HG03103 (cell line): ENCODE measurements around the gene SPATA6L.

Source experiments
- ATAC-seq: cut with Tn5 transposase; IDR thresholded peaks from one replicate; pipeline ENCODE4 v1.9.1; 2021; ENCODE audit warnings: low read depth; ENCODE audit not compliant: unreplicated experiment

Gene SPATA6L

DNA sequence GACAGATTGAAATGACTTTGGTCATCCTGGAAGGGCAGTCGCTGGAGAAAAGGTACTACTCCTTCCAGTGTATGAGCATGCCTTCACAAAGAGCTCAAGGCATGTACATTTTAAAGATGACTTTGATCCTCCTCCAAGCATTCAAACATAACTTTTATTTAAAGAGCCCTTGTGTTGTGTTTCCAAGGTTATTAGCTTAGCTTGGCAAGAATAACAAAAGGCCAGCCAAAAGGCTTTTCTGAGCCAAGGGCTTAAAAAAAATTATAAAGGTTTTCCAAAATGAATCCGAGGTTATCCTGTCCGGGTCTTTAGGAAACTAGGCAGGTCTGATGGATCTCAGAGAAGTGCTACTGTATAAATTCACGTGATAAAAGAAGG is 75.2 kb downstream of the SPATA6L start:
- no peak for ATAC-seq

- no peak for ATAC-seq
Measured at GRCh38 chr9:4590430-4591122, 75.7 kb downstream of the SPATA6L start.

DNA sequence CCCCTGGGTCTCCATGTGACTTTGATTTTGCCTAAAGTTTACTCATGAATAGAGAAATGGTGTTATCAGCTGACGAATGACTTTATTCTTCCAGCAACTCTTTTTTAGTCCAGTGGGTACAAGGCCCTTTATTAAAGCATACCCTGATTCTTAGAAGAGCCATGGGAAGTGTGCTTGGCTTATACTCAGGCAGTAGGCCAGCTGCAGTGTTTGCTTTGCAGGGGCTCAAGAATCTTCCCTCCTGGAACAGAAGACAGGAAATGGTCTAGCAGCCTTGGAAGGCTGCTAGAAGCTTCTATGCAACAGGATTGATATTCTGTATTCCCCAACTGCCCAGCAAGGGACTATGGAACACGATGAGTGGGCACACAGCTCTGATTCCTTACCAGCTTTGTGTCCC is 77.6 kb downstream of the SPATA6L start:
- no peak for ATAC-seq

- no peak for ATAC-seq
Measured at GRCh38 chr9:4585135-4585534, 81.1 kb downstream of the SPATA6L start.

- ATAC-seq = no peak
Measured at GRCh38 chr9:4584636-4585035, 81.6 kb downstream of the SPATA6L start.

DNA sequence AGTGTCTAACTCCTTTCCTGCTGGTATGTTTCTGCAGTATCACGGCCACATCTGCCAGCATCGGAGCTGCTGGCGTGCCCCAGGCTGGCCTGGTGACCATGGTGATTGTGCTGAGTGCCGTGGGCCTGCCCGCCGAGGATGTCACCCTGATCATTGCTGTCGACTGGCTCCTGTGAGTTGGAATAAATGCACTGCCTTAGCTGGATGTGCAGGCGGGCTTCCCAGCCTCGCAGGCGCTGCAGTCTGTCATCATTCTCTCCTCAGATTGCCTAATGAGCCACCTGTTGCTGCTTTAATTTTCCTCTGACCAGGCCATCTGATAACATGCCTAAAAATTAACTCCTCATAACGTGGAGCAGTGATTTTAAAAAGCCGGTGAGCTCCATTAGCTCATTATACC is 83.3 kb downstream of the SPATA6L start:
- ATAC-seq = no peak

- no peak for ATAC-seq
Measured at GRCh38 chr9:4581861-4582565, 84.3 kb downstream of the SPATA6L start.

- no peak for ATAC-seq
Measured at GRCh38 chr9:4581035-4581760, 85.1 kb downstream of the SPATA6L start.

DNA sequence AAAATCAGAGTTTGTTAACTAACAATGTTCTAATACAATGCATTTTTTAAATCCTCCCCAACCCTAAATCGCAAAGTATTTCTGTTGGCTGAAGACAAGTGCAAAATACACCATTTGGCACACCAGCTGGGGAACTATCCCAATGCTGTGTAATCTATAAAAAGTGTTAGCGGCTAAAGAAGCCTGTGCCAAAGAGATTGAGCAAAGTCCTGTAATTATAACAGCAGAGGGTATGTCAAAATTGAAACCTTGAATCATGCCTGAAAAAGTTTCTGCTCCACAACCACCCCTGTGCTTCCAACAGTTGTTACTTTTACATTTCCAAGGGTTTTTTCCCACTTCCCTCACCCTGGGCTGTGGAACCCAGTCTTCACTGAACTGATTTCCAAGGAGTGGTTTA is 87.3 kb downstream of the SPATA6L start:
- ATAC-seq = no peak

- no peak for ATAC-seq
Measured at GRCh38 chr9:4576448-4576847, 89.8 kb downstream of the SPATA6L start.

GRCh38 chr9:4575997-4576396 is 90.3 kb downstream of the SPATA6L start:
- no peak for ATAC-seq

DNA sequence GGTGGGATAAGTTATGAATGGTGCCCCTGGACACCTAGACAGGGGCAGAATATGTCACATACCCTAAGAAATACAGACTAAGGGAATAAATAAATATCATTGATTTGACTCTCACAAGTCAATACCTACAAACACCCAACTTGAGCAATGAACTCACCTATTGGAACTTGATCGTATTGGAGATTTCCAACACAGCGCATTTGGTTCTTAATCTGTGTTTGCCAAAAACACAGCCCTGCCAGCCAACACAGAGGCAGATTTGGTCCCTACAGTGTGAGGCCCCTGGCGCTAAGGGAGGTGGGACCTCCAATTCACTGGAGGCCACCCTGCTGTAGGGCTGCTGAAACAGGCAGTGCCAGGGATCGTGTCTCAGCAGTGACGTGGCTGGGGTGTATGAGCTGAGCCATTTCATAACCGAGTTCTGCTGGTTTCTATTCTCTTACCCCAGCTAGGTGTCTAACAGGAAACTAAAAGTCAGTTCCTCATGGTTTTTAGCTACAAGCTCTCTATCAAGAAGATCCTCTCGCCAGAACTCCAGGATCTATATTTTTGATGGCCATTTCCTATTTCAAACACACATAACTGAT is 91.5 kb downstream of the SPATA6L start:
- peak; percentile 90 for ATAC-seq

GRCh38 chr9:4573634-4574389 is 92.5 kb downstream of the SPATA6L start:
- no peak for ATAC-seq

DNA sequence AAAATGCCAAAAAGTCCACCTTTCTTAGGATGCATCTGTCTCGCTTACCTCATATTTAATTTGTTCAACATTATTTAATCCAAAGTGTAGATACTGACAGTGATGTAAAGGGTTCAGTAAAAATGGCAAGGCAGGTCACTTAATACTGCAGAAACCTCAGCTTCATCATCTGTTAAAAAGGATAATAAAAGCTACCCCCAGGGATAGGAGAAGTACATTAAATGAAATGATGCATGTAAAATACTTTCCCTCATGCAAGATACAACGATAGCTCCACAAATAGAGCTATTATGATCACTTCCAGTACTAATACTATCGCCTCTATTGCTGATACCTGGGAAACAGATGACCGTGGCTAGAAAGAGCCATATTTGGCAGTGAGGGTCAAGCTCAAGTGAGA is 93.1 kb downstream of the SPATA6L start:
- ATAC-seq = no peak

GRCh38 chr9:4572184-4572826 is 94.0 kb downstream of the SPATA6L start:
- no peak for ATAC-seq

DNA sequence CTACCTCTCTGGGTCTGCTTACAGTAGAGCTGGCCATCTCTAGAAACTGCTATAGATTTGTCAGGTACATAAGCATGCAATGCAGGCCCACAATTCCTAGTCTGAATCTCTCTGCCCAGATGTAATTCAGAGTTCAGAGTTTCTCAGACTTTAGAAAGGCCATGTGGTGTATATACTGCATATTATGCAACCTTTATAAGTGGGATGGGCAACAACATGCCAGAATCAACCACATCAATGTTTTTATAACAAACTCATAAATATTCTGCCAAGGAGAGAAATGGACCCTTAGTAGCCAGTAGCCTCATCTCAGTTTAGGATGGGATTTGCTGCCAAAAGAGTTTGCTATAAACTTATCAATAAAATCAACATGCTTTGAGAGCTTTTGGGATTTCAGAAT is 97.2 kb downstream of the SPATA6L start:
- ATAC-seq = no peak

- ATAC-seq = no peak
Measured at GRCh38 chr9:4567601-4568000, 98.7 kb downstream of the SPATA6L start.

- ATAC-seq = no peak
Measured at GRCh38 chr9:4566806-4567205, 99.5 kb downstream of the SPATA6L start.

DNA sequence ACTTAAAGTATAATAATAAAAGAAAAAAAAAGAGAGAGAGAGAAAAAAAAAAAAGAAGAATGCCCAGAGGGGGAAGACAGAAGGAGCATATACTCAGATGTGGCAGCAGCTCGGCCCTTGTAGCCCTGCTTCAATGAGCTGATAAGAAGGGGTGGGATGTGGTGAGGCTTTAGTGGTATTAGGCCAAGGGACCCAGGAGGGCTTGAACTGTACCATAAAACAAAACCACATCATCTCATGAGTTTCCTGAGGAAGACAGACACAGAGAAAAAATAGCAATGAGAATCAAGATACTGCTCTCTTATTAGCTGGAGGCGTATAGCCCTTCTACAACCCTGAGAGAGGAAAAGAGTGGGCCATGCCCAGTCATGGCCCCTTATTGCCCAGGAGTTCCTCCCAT is 103.2 kb downstream of the SPATA6L start:
- no peak for ATAC-seq
